HPDE6-E6E7 (cell line): Measurements from ENCODE around the gene TMEM198.

ENCODE experiments used
- DNase-seq: peaks from one replicate; pipeline ENCODE4 v3.0.0; 2011; ENCODE audit warnings: missing footprints; ENCODE audit errors: extremely low spot score

TMEM198 gene

GRCh38 chr2:219562049-219563020, 18.5 kb downstream of the TMEM198 start:
- no peak for DNase-seq

GRCh38 chr2:219563271-219563928, 19.6 kb downstream of the TMEM198 start:
- no peak for DNase-seq

- no peak for DNase-seq
Observed at GRCh38 chr2:219565130-219566080, 21.6 kb downstream of the TMEM198 start.

GRCh38 chr2:219566640-219567039, 22.8 kb downstream of the TMEM198 start:
- DNase-seq, result no peak

- no peak for DNase-seq
Observed at GRCh38 chr2:219567131-219567530, 23.3 kb downstream of the TMEM198 start.

GRCh38 chr2:219567791-219568361, 24.0 kb downstream of the TMEM198 start:
- no peak for DNase-seq

- DNase-seq, result no peak
Observed at GRCh38 chr2:219569041-219569440, 25.2 kb downstream of the TMEM198 start.

- no peak for DNase-seq
Observed at GRCh38 chr2:219569635-219570034, 25.8 kb downstream of the TMEM198 start.

GRCh38 chr2:219570194-219570923, 26.5 kb downstream of the TMEM198 start:
- no peak for DNase-seq

- DNase-seq, result no peak
Observed at GRCh38 chr2:219570924-219571310, 27.1 kb downstream of the TMEM198 start.

- no peak for DNase-seq
Observed at GRCh38 chr2:219571311-219572236, 27.7 kb downstream of the TMEM198 start, which contains the start of gene OBSL1. Gene OBSL1, minus strand, starts transcription at chr2:219571539. Its CDS starts 307 bp downstream, at chr2:219571232.

- DNase-seq, result no peak
Observed at GRCh38 chr2:219572237-219573001, 28.6 kb downstream of the TMEM198 start, which contains the start of gene INHA. Gene INHA, plus strand, starts transcription at chr2:219572310. Its CDS starts 65 bp downstream, at chr2:219572375.

- no peak for DNase-seq
Observed at GRCh38 chr2:219573166-219573565, 29.3 kb downstream of the TMEM198 start.

- DNase-seq, result no peak
Observed at GRCh38 chr2:219574484-219575311, 30.9 kb downstream of the TMEM198 start.

GRCh38 chr2:219575566-219576504, 32.0 kb downstream of the TMEM198 start:
- DNase-seq, result no peak
